ENCODE results near the gene GLP2R.

GLP2R gene

DNA sequence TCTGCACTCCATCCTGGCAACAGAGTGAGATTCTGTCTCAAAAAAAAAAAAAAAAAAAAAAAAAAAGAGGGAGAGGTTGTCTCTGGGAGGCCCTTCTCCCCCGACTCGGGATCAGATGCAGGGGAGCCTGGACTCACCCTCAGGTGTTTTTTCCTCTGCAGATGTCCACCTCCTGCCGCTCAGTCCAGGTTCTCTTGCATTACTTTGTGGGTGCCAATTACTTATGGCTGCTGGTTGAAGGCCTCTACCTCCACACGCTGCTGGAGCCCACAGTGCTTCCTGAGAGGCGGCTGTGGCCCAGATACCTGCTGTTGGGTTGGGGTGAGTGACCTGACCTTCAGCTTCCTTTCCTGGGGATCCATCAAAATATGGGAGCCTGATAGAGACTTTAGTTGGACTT lies 34.1 kb downstream of the GLP2R start:
- no peak for DNase-seq

DNA sequence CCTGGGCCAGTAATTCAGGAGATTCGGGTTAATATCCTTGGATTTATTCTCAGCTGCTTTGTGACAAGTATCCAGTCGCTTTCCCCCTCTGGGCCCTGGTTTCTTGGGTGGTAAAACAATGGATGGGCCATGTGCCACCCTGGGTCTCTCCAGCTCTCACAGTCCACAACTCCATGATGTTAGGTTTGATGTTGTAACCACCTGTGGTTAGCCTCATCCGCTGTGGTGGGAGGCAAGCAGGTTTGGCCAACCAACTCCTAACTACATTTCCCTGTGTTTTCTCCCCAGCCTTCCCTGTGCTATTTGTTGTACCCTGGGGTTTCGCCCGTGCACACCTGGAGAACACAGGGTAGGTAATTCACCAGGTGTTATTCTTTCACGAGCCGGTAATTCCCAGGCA lies 35.1 kb downstream of the GLP2R start:
- no peak for DNase-seq

DNA sequence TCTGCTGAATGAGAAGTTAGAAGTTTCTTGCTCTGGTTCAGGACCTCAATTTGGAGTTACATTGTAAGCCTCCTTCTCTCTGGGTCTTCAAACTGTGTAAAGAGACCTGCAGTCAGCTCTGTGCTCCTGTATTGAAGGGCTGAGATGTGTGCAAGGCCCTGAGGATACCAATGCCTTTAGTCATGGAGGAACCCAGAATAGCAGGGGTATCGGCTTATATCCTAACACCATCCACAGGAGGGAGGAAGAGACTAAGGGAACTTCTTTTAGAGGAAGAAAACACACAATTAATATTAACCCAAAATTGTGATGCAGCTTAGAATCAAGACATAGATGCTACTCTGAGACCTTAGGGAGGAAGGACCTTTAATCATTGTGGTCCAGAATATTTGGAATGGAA lies 36.5 kb downstream of the GLP2R start:
- no peak for DNase-seq

DNA sequence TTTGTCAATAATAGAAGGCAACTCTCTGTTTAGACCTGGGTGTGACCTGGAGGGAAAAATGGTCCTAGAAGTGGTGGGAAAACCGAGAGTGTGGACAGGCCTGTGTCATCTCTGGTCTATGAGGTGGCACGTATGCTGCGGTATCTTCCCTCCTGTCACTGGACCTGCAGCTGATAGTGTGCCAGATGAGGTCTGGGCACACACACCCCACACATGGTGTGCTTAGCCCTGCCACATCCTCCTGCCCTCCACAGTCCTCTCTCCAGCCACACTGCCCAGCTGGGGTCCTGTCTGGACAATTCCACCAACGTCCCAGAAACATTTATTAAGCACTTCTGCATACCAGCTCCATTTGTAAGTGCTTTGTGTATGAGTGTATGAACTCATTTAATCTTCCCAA lies 37.2 kb downstream of the GLP2R start:
- DNase-seq, result no peak

DNA sequence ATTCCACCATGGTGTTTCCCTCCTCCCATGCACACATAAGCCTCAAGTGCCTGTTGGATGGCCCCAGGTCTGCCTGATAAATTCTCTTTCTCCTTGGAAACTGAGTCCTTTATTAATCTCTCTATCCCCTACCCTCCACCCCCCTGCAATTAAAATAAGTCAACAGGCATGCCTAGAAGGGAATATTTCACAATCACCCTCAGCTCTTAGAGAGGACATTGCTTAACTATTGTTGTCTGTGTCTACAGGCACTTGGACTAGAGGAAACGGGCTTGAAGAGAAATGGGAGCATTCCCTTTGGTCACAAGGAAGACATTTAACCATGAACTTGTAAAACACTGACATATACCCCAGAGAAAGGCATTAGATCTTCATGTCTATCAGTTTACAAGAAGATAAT lies 39.9 kb downstream of the GLP2R start:
- DNase-seq, result no peak

DNA sequence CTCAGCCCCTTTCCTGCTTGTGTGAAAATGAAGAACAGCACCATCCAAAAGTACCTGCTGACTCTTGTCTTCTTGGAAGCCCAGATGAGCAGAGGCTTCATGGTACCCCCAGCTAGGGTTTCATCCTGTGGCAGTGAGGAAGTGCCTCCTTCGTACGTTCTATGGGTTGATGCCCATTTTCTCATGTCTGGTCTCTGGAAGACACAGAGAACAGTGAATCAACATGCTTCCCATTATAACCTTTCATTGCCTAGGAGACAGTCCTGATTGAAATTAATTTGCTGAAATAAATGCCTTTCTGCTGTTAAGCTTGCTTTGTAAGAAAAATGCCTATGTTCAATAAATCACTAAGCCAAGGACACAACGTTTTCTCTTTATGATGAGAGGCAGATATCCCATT lies 42.8 kb downstream of the GLP2R start:
- no peak for DNase-seq

DNA sequence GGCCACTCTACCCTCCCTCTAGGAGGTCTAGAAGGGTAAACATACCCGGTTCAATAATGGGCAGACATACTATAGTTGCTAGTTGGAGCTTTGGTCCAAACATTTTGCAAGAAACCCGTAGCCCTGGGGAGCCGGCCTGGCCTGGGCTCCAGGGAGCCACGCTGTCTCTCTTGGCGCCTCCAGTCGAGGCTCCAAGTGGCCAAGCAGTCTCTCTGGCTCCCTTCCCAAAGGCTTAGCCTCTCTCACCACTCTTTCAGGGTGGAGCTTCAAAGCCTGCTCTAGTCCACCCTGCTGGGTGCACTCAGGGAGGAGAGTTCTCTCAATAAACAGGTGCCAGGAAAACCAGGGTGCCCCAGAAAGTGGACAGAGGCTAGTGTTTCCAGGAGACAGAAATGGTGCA lies 47.1 kb downstream of the GLP2R start:
- DNase-seq, result no peak

DNA sequence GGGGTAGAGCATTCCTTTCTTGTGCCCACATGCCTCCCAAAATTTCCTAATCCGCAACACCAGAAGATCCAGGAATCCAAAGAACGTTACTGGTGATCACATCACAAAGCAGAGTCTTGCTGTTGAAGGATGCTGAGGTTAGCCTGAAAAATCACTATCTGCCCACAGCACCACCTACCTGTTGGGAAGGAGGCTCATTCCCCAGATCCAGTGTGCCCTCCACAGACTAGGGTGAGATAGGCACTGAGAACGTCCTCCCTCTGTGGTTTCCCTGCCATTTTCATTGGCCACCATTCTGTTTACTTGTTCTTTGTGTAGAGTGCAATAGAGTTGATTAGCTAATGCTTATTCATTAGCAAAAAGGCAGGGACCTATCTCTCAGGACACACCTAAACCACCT lies 49.0 kb downstream of the GLP2R start:
- no peak for DNase-seq

DNA sequence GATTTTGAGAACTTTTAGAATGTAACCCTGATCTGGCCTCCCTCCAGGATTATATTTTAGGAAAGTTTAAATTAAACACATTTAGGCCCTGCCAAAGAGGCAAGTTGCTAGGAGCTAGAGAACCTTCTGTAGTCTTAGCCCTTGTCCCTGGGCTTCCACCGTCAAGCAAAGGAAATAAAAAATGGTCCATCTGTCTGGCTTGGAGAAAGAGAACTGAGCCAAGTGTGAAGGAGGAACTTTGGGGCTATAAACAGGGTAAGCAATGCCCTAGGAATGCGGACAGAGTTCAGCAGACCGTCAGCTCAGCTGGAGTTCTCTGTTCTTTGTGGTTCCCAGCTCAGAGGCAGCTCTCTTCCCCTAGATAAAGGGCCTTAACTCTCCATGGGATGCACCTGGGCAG lies 49.7 kb downstream of the GLP2R start:
- no peak for DNase-seq

DNA sequence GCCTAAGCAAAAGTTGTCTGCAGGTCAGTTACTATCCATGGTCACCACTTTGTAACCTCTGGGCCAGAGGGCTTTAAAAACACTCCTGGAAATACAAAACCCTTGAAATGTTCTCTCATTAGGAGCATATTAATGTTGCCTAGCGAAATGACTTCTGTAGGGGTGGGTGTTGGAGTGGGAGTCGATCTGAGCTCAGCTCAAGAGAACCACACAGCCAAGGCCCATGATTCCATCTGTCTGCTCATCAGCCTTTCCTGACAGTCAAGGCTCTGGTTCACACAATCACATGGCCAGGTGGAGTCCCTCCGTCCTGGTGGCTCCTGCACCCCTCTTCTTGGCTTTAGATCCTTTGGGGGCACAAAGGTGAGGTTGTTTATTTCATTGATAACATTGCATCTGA lies 52.6 kb downstream of the GLP2R start:
- no peak for DNase-seq

DNA sequence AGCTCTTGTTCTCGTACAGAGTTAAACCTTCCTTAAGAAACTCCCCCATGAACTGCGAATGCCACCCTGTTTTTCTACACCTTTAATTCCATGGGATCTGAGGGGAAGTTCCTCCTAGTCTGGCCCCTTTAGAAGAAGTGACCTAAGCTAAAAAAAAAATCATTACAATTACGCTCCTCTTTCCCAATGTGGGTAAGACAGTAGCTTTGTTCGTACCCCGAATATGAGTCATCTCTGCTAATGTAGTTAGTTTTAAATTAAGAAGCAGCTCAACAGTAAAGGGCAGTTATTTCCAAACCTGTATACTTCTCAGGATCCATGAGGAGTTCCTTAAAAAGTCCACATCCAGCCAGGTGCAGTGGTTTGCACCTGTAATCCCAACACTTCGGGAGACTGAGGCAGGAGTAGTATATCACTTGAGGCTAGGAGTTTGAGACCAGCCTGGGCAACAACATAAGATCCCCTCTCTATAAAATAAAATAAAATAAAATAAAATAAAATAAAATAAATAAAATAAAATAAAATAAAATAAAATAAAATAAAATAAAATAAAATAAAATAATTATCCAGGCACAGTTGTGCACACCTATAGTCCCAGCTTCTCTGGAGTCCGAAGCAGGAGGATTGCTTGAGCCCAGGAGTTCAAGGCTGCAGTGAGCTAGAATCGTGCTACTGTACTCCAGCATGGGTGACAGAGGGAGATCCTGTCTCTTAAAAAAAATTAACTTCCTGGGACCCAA lies 53.2 kb downstream of the GLP2R start:
- DNase-seq, result no peak

DNA sequence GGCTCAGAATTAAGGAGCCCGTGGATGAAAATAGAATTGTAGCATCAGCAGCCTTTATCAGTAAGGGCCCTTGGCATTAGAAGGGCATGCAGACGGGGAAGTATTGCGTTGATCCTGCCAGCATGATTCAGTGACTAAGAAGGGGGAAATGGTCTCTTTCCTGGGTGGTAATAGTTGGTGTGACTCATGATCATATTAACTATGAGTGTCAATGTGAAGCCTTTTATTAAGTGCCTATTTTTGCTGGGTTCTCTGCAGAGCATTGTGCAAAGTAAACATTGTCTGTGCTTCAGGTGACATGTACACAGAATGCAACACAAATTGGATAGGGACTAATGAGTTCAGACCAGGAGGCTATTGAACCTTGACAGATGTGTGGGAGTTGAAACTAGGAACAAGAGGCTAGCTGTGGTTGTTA lies 54.9 kb downstream of the GLP2R start:
- DNase-seq, result no peak

DNA sequence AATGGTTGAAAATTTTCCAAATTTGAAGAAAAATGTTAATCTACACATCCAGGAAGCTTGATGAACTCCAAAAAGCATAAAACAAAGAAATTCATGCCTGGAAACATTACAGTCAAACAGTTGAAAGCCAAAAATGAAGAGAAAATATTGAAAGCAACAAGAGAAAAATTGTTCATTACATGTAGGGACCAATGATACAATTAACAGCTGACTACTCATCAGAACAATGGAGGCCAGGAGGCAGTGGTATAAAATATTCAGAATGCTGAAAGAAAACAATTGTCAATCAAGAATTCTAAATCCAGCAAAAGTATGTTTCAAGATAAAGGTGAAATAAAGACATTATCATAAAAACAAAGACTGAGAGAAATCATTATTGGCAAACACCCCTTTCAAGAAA lies 57.7 kb downstream of the GLP2R start:
- no peak for DNase-seq

DNA sequence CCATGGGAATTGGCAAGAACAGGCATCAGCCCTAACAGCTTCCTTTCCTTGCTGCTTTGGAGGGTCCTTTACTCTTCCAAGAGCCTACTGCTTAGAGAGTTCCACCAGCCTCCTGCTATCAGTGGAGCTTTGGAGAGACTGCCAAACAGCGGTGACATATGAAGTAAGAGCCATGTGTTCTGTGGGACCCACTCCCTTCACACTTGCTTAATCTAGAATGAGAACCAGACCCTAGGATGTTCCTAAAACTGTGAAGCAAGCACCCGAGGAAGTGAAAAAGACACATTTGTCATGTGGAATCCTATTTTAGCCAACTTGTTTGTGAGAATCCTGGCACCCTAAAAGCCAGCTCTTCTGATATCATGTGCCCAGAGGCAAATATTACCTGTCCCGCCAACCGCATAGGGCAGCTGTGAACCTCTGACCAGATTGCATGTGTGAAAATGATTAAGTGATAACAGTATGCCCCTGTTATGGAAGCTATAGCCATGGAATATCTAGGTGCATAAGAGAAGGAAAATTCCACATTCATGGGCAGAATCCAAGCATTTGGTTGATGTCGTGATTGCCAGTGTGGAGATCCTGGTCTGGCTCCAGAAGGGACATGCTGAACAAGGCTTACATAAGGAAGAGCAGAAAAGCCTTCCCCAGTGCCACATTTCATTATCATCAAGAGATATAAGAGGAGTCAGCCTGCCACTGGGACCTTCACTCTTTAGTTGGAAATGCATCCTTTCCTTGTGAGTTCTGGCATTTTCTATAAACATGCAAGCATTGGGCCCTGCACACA lies 60.6 kb downstream of the GLP2R start:
- DNase-seq, result no peak

DNA sequence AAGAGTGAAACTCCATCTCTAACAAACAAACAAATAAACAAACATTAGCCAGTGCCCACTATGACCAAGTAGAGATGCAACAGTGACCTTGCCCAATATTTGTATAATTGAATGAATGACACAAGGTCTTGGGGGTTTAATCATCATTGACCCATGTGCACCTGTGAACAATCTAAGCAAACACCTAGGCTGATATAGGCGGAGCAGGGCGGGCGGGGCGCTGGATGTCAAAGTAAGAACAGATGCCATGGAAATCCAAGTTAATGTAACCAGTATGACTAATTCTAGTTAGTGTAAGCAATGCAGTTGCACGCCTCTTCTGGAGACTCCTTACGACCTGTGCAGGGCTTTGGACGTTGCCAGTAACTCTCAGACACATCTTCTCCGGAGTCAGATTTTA lies 61.8 kb downstream of the GLP2R start:
- DNase-seq, result no peak

DNA sequence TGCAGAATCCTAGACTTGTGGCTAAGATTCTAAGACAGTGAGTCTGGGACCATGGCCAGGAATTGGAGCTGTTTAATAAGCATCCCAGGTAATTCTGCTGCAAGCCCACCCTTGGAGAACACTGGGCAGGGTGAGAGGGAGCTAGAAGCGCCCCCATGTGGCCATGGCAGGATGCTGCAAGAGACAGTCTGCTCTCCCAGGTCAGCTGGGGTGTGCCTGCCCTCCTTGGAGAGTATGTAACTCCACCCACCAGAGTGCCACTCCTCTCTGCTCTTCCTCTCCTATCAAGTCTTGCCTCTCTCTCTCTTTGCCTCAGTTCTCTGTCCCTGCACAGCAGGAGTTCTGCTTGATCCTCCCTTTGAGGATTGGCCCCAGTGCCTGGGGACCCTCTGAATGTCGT lies 64.4 kb downstream of the GLP2R start:
- DNase-seq, result no peak

DNA sequence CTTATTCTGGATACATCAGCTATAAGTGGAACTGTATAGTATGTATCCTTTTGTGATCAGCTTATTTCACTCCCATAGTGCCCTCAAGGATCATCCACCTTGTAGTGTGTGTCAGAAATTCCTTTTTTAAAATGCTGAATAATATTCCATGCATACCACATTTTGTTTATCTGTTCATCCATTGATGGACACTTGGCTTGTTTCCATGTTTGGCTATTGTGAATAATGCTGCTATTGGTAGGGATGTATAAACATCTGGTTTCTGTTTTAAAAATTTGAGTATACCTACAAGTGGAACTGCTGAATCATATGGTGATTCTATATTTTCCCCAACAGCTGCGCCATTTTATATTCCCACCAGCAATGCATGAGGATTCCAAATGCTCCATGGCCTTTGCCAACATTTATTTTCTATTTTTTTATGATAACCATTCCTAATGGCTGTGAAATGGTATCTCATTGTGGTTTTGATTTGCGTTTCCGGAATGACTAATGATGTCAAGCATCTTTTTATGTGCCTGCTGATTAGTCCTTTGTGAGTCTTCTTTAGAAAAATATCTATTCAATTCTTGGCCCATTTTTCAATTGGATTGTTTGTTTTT lies 67.8 kb downstream of the GLP2R start:
- no peak for DNase-seq

DNA sequence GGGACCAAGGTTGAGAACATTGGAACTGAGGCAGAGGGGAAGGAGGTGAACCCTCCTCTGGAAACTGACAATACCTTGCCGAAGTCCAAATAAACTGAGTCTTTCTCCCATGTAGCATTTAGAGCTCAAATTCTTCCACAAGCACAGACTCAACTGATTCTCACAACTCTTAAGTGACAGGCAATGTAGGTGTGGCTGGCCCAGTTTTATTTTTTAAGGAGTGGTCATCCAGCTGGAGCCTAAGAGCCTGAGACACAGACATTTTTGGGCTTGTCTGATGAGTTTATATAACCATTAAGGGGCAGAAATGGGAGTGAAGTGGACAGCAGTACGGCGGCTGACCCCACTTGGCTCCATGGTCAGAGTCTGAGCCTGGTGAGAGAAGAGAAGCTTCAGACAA lies 68.5 kb downstream of the GLP2R start:
- DNase-seq, result no peak

DNA sequence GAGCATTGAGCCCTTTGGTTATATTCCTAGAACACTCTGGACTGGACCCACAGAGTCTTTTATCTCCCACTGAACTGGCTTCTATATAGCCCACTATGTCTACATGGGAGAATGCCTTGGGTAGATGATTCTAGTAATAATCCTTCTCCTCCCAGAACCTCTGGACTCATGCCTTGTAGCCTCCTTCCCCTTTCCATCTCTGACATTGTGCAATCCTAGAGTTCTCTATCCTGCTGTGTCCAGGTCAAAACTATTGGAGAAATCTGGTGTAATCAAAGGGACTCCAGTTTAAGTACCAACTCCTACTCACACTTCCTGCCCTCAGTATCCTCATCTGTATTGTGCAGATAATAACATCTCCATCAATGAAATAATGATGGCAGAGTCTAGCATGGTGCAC lies 70.2 kb downstream of the GLP2R start:
- no peak for DNase-seq

DNA sequence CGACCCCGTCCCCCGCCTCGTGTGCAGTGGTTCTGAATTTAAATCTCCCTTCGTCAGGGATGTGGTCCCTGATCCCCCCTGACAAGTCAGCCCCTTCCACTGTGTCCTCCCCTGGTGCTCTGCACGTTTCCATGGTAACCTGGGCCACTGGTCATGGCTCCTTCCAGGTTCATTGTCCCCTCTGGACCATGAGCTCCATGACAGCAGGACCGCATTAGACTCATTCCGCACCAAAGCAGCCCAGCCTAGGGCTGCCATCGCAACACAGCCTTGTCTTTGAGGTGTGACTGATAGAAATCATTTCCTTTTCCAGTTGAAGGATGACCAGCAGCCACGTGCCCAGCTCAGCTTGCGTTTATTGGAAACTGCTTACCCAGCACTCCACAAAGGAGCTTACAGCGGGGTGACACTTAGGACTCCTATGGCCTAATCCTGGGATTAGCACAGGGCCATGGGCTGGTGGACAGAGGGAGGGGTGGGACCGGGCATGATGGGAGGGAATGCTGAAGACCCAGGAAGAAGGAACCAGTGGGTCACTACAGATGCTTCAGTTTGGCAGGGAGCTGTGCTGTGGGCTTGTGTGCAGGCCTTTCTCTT lies 71.7 kb downstream of the GLP2R start:
- no peak for DNase-seq

DNA sequence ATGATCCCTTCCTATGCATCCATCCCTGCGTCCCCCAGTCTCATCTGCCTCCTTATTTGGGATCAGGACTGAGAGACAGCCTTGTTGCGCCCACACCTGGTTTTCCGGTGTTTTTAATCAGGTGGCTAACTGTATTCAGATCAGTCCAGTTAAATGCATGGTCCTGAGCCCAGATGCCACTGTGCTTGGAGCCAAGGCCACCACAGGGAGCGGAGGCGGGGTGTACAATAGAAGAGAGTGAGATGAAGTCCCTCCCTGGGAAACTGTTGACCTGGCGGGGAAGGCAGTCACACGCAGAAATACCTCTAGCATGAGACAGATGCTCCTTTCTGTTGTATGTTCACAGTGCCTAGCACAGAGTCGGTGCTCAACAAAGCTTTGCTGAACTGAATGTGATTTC lies 73.1 kb downstream of the GLP2R start:
- no peak for DNase-seq

DNA sequence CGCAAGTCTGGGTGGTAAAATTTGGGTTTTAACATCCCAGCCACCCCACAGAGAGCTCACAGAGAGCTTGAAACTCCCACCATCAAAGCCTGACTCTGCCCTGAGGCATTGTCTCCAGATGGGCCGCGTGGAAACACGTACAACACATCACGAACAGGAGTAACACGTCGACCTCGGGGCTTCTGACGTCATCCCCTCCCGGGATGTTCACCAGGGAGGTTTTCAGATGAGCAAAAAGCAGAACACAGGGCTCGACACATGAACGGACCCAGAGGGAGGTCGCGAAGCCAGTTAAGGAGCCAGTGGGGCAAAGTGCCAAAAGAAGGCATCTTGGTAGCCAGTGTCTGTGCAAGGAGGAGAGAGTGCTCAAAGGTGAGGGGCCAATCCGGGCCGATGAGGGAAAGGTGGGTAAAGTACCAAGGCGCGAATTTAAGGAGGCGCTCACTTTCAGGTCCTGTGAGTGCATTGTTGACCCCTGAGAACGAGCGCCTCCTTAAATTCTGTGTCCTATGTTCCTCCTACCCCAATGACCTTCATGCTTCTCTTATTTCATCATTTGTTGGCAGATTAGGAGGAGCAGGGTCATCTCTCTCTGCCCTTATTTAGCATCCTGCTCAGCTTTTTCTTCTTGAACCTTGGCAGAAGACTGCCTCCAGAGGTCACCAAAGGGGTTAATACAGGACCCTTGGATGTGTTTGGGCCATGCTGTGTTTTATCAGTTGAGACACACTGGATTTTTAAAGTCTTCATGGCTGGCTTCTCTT lies 73.7 kb downstream of the GLP2R start:
- no peak for DNase-seq

DNA sequence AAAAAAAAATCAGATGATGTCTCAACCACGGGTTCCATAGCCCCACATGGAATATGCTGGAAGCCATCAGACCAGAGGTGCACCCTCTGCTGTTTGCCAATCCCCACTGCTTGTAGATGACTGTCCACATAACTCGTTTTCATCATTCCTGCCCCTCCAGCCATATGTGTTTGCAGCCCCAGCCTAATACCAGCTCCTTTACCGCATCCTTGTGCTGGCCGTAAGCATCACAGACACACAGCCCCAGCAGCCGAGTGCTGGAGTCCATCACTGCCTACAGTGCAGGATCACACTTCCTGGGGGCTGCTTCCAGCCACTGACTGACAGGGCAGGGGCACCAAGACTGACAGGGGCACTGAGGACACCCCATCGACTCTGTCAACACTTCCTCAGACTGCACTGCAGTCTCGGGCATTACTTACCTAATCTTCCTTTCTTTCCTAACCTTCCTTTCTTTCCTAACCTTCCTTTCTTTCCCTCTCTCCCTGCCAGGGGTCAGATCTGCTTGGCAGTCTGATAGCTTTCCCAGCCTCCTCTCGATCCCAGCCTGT lies 74.4 kb downstream of the GLP2R start:
- no peak for DNase-seq
